Retinal pigment epithelial cell (primary cell): ENCODE measurements around the gene CLCN4.

Experiments used
- DNase-seq: peaks from one replicate; pipeline ENCODE4 v3.0.0-alpha.2; 2010; ENCODE audit warnings: low read depth
- H3K4me3 ChIP-seq: 2 replicates; pipeline ENCODE4 v1.5.1; 2011; ENCODE audit warnings: mild to moderate bottlenecking, low read length, control low read depth, moderate library complexity
- CTCF ChIP-seq: conservative IDR thresholded peaks from 2 replicates; pipeline ENCODE4 v1.5.1; 2011; ENCODE audit warnings: low read depth, low read length, control low read depth, inconsistent platforms

CLCN4 gene

GRCh38 chrX:10208953-10209352 lies 52.2 kb downstream of the CLCN4 start:
- no peak for DNase-seq
- H3K4me3 ChIP-seq: no peak overlapping the region
- no peak for TF ChIP-seq CTCF

- H3K4me3 ChIP-seq: no peak overlapping the region
- no peak for TF ChIP-seq CTCF
- no peak for DNase-seq
These were observed 55.6 kb downstream of the CLCN4 start for GRCh38 chrX:10212395-10212794.

DNA sequence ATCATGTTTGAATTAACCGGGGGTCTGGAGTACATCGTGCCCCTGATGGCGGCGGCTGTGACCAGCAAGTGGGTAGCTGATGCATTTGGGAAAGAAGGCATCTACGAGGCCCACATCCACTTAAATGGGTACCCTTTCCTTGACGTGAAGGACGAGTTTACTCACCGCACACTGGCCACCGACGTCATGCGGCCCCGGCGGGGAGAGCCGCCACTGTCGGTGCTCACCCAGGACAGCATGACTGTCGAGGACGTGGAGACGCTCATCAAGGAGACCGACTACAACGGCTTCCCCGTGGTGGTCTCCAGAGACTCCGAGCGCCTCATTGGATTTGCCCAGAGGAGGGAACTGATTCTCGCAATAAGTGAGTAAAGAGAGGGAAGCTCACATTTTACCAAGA lies 56.9 kb downstream of the CLCN4 start:
- no peak overlapping the region for H3K4me3 ChIP-seq
- no peak for DNase-seq
- no peak for TF ChIP-seq CTCF

GRCh38 chrX:10216208-10216607 lies 59.4 kb downstream of the CLCN4 start:
- TF ChIP-seq CTCF: no peak
- no peak overlapping the region for H3K4me3 ChIP-seq
- DNase-seq: no peak

DNA sequence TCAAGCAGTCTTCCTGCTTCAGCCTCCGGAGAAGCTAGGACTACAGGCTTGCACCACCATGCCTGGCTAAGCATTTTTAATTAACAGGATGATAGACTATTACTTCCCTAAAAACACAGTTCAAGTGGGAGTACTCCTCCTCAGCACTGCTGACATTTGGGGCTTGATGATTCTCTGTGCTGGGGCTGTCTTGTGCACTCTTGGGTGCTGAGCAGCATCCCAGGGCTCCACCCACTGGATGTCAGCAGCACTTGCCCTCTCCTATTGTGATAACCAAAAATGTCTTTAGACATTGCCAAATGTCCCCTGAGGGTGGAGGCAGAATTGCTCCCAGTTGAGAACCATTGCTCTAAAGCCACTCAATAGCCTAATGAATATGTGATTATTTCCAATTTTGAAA lies 60.4 kb downstream of the CLCN4 start:
- TF ChIP-seq CTCF: no peak
- no peak for DNase-seq

DNA sequence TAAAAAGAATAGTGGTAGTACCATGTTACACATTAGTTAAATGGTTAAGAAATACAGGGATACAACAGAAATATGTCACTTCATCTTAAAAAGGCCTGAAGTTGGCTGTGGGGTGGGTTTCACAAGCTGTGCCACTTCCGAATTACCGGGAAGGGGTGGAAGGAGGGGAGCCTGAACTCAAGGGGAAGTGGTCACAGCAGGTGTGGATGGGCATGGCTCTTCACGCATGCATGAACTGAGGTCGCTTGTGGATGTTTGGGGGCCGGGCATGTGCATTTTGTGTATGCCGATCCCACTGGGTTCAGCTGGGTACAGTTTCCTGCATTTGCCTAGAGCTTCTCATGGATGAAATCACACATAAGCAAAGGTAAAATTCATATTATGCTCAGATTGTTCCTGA lies 64.9 kb downstream of the CLCN4 start:
- TF ChIP-seq CTCF: no peak
- H3K4me3 ChIP-seq: no peak overlapping the region
- DNase-seq: no peak

More for the DNA sequence above, 60.4 kb downstream of the CLCN4 start:
- no peak overlapping the region for H3K4me3 ChIP-seq

GRCh38 chrX:10223276-10223675 lies 66.5 kb downstream of the CLCN4 start:
- TF ChIP-seq CTCF: no peak
- H3K4me3 ChIP-seq: no peak overlapping the region
- DNase-seq: no peak
